ENCODE results near the gene SFN. TPM values are rescaled to one million over a fixed set of nuclear protein-coding genes. Genes with fewer than 3 reads are reported as not detected.
A peak's percentile ranks its signal among the peaks of the same experiment; 100 is the strongest.

Gene SFN
- total RNA-seq (2014; rRNA removed; shearing (Covaris generic)) = 0.11 TPM in 1 of 2 replicates, not detected in the other
- polyA plus RNA-seq (2015; cell fraction: cytosol; rRNA removed) = not detected in 2 replicates
- not detected in 2 replicates for polyA plus RNA-seq (2015; cell fraction: nucleus; rRNA removed)

- in situ Hi-C loops (cut with HindIII; ENCODE audit: low pct_unique_long_range_greater_than_20kb, low sequenced_read_pairs) = no loop called here
- peak; percentile 13 for DNase-seq (ENCODE audit: low read depth, low spot score)
Observed at GRCh38 chr1:26862781-26863684, at the start of gene SFN. Gene SFN (plus strand): TSS chr1:26863149. CDS start chr1:26863213, 64 bp downstream.

DNA sequence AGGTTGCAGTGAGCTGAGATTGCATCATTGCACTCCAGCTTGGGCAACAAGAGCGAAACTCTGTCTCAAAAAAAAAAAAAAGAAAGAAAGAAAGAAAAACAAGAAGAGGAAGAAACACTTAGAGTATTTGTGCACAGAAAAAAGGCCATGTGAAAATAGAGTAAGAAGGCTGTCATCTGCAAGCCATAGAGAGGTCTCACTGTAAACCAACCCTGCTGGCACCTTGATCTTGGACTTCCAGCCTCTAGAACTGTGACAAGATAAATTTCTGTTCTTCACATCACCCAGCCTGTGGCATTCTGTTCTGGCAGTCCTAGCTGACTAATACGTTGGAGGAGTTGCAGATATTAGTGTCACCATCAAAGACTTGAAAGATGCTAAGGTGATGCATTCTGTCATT is 48.6 kb upstream of the SFN start:
- in situ Hi-C loops (cut with HindIII; ENCODE audit: low pct_unique_long_range_greater_than_20kb, low sequenced_read_pairs) = no loop called here

GRCh38 chr1:26814893-26815292 is 48.1 kb upstream of the SFN start:
- in situ Hi-C loops (cut with HindIII; ENCODE audit: low pct_unique_long_range_greater_than_20kb, low sequenced_read_pairs) = no loop called here

More for the DNA sequence above, 48.6 kb upstream of the SFN start:
- DNase-seq (ENCODE audit: low read depth, low spot score) = no peak

GRCh38 chr1:26820784-26821269 is 42.1 kb upstream of the SFN start:
- in situ Hi-C loops (cut with HindIII; ENCODE audit: low pct_unique_long_range_greater_than_20kb, low sequenced_read_pairs) = no loop called here
- DNase-seq (ENCODE audit: low read depth, low spot score) = peak; percentile 14

More at GRCh38 chr1:26814893-26815292, 48.1 kb upstream of the SFN start:
- no peak for DNase-seq (ENCODE audit: low read depth, low spot score)

- no peak for DNase-seq (ENCODE audit: low read depth, low spot score)
- in situ Hi-C loops (cut with HindIII; ENCODE audit: low pct_unique_long_range_greater_than_20kb, low sequenced_read_pairs) = no loop called here
Observed at GRCh38 chr1:26822737-26823395, 40.1 kb upstream of the SFN start.

- DNase-seq (ENCODE audit: low read depth, low spot score) = no peak
- in situ Hi-C loops (cut with HindIII; ENCODE audit: low pct_unique_long_range_greater_than_20kb, low sequenced_read_pairs) = no loop called here
Observed at GRCh38 chr1:26824731-26825130, 38.2 kb upstream of the SFN start.

- in situ Hi-C loops (cut with HindIII; ENCODE audit: low pct_unique_long_range_greater_than_20kb, low sequenced_read_pairs) = no loop called here
- DNase-seq (ENCODE audit: low read depth, low spot score) = peak; percentile 49
Observed at GRCh38 chr1:26826261-26827105, 36.5 kb upstream of the SFN start, which contains the start of gene ZDHHC18. Gene ZDHHC18 (plus strand): TSS chr1:26826688. CDS start chr1:26826805, 117 bp downstream.

DNA sequence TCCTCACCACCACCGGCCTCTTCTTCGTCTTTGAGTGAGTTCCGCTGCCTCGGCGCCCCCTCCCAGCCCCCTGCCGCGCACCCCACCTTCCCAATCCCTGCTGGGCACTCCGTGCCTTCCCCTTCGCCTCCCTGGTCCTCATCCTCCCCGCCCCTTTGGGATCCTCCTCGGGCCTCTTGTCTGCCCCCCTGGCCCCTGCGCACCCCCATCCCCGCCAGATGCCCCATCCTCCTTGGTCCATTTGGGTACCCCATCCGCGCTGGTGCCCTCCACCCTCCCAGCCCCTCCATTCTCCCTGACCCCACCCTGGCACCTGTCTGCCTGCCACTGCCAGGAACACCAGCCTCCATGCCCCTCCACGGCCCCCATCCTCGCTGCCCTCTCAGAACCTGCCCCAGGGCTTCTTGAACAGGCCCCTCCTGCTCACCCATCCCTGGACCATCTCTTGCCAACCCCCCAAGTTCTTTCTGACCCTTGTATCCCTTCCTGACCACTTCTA is 35.8 kb upstream of the SFN start:
- DNase-seq (ENCODE audit: low read depth, low spot score) = no peak
- in situ Hi-C loops (cut with HindIII; ENCODE audit: low pct_unique_long_range_greater_than_20kb, low sequenced_read_pairs) = no loop called here

DNA sequence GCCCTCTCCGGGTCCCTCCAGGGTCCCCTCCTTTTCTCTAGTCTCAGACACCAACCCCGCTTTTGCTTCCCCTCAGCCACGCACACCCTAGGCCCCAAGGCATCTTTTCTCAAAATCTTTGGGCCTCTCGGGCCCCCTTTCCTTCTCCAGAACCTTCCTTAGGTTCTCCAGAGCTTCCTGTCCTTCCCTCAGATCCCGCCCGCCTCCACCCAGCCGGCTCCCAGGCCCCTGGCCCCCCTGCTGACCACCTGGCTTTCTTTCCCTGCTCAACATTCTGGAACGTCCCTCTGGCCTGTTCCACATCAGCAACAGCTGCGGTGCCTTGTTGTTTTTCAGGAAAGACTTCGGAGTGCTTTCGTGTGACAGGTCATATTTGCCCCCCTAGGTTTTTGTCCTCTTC is 35.3 kb upstream of the SFN start:
- DNase-seq (ENCODE audit: low read depth, low spot score) = no peak
- in situ Hi-C loops (cut with HindIII; ENCODE audit: low pct_unique_long_range_greater_than_20kb, low sequenced_read_pairs) = no loop called here

DNA sequence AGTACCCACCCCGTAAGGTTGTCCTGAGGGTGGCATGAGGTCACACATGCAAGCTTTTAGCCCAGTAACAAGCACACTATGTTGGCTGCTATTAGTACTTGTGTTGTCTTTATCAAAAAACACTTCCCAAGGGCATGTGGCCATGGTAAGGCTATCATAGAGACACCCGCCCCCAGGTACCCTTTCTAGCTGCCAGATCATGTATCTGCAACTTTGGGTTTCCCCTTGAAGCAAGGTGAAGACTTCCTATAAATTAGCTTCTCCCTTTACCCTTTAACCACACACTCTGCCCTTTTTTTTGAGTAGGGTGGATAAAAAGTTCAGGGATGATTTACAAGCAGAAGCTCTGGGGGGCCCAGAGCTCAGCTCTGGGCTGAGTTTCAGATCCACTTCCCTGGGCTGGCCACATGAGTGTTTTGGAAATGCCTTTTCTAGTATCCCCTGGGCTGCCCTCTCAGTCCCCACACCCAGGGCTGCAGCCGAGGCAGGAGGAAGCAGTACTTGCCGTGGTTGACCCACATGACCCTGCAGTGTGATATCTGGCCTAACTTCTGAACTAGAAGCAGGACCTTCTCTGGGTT is 34.4 kb upstream of the SFN start:
- in situ Hi-C loops (cut with HindIII; ENCODE audit: low pct_unique_long_range_greater_than_20kb, low sequenced_read_pairs) = no loop called here
- DNase-seq (ENCODE audit: low read depth, low spot score) = no peak

DNA sequence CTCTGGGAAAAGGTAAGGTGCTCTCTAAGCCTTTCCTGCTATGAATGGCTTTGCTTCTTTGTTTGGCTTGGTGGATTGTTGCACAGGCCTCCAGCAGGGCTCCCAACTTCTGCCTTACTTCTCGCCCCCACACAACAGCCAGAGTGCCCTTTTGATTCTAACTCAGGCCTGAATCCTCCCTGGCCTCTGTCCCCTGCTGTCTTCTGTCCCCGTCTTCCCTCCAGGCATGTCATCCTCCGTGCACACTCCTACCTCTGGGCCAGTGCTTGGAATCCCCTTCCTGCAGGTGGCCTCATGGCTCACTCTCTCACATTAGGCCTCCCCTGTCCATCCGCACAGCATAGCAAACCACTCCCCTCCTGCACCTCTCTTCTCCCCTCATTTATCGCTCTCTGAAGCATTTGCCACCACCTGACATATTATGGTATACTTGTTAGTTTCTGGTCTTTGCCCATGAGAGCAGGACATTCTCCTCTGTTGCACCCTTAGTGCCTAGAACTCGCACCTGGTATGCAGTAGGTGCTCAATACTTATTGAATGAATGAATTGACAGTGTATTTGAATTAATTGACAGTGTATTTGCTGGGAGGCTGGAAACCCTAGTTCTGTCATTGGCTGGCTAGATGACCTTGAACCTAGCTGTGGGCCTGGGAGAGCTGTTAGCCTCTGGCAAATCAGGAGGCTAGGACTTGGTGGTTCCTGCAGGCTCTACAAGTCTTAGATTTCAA is 33.6 kb upstream of the SFN start:
- DNase-seq (ENCODE audit: low read depth, low spot score) = no peak
- in situ Hi-C loops (cut with HindIII; ENCODE audit: low pct_unique_long_range_greater_than_20kb, low sequenced_read_pairs) = no loop called here

DNA sequence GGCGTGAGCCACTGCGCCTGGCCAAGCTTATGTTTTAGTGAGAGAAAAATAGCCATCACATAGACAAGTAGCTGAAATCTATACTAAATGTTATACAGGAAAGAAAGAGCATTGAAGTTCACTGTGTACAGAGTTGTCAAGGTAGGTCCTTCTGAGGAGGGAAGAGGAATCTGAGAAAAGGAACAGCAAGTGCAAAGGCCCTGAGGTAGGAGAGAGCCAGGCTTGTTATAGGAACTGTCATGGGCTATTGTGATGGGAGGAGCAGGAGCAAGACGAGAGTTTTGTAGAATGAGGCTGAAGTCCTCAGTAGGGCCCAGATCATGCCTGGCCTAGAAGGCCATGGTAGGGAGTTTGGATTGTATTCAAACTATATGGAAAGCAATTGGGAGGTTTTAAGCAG is 31.9 kb upstream of the SFN start:
- no peak for DNase-seq (ENCODE audit: low read depth, low spot score)
- in situ Hi-C loops (cut with HindIII; ENCODE audit: low pct_unique_long_range_greater_than_20kb, low sequenced_read_pairs) = no loop called here

DNA sequence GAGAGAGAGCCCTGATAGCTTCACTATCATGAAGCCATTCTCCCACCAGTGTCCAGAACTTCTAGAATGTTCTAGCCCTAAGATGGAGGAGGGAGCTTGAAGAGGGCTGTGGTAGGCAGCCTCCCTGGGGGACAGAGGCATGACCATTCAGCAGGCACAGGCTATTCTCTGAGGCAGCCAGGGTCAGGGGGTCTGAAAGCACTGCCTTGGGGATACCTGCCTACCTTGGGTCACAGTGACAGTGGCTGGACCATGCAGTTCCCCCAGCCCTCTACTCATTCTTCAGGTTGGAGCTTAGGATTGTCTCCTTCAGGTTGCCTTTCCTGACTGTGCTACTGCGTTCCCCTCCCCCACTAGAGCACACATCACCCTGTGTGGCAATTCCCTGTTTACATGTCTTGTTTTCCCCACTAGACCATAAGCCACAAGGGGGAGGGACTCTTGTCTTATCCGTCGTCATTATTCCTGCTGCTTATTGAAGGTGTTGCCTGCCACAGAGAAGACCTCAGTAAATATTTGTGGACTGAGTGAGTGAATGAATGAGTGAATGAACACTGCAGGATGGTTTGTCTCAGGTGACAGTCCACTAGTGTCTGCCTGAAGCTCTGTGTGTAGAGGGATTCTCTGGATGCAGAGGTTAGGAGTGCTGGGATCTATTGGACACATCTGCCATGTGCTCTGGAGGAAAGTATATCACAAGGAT is 31.3 kb upstream of the SFN start:
- in situ Hi-C loops (cut with HindIII; ENCODE audit: low pct_unique_long_range_greater_than_20kb, low sequenced_read_pairs) = no loop called here

GRCh38 chr1:26832249-26832960 is 30.5 kb upstream of the SFN start:
- DNase-seq (ENCODE audit: low read depth, low spot score) = no peak
- in situ Hi-C loops (cut with HindIII; ENCODE audit: low pct_unique_long_range_greater_than_20kb, low sequenced_read_pairs) = no loop called here

More for the DNA sequence above, 31.3 kb upstream of the SFN start:
- DNase-seq (ENCODE audit: low read depth, low spot score) = no peak

All from SK-MEL-5 (cell line).